ENCODE results near the gene ADGRB3.

Gene ADGRB3

DNA sequence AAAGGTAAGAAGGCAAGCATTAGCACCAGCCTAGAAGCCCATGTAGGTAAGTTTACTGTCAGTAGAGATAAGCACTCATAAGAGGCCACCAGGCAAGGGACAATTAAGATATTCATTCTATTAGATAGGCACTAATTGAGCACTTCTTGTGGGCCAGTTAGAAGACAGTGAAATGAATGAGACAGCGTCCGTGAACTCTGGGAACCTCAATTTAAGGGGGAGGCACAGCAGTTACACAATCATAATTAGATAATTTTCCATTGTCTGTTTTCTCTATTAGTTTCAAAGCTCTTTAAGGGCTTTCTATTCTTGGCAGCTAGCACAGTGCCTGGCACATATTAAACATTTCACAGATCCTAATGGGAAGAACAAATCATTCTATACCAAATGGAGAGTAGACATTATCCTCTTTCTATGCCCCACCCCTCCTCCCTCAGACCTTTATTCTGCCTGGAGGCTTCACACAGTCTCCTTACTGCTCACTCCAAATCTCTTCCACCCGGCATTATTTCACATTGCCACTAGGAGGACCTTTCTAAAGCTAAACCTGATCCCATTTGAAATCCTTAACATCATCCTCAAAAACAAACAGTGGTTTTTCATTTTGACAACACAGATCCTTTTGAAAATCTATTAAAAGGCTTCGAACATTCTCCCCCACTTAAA is 529.6 kb downstream of the ADGRB3 start:
- DNase-seq (ENCODE audit: low read depth in 2 of 2): peak in 1 of 2 donors; percentile 16
- TF ChIP-seq, protein P1, sequence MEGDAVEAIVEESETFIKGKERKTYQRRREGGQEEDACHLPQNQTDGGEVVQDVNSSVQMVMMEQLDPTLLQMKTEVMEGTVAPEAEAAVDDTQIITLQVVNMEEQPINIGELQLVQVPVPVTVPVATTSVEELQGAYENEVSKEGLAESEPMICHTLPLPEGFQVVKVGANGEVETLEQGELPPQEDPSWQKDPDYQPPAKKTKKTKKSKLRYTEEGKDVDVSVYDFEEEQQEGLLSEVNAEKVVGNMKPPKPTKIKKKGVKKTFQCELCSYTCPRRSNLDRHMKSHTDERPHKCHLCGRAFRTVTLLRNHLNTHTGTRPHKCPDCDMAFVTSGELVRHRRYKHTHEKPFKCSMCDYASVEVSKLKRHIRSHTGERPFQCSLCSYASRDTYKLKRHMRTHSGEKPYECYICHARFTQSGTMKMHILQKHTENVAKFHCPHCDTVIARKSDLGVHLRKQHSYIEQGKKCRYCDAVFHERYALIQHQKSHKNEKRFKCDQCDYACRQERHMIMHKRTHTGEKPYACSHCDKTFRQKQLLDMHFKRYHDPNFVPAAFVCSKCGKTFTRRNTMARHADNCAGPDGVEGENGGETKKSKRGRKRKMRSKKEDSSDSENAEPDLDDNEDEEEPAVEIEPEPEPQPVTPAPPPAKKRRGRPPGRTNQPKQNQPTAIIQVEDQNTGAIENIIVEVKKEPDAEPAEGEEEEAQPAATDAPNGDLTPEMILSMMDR (IDR thresholded peaks at IDR 0.05; ENCODE audit: low read depth, low read length): peak; percentile 35
- no peak overlapping the region for H3K4me3 ChIP-seq (replicated peaks in 1 of 2; ENCODE audit: low read depth in 2 of 2, low read length in 2 of 2)

DNA sequence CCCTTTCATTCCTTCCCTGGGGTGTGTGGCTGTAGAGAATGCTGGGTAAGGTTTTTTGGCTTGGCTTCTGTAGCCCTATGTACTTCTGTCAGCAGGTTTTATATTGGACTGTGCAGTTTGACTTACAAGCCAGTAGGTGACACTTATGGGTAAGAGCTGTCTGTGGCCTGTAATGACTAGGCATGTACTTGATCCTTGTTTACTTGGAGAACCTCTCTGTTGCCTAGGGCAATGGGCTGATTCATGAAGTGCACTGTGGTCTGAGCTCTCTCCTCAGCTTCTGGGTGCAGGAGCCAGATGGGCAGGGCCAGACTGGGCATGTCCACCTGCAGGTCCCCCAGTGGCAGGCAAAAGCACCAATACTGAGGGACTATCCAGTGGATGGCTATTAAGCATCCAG is 544.6 kb downstream of the ADGRB3 start:
- H3K4me3 ChIP-seq (replicated peaks in 1 of 2; ENCODE audit: low read depth in 2 of 2, low read length in 2 of 2): no peak overlapping the region
- TF ChIP-seq, protein P1 (IDR thresholded peaks at IDR 0.05; ENCODE audit: low read depth, low read length): no peak
- peak in 1 of 2 donors; percentile 9 for DNase-seq (ENCODE audit: low read depth in 2 of 2)

DNA sequence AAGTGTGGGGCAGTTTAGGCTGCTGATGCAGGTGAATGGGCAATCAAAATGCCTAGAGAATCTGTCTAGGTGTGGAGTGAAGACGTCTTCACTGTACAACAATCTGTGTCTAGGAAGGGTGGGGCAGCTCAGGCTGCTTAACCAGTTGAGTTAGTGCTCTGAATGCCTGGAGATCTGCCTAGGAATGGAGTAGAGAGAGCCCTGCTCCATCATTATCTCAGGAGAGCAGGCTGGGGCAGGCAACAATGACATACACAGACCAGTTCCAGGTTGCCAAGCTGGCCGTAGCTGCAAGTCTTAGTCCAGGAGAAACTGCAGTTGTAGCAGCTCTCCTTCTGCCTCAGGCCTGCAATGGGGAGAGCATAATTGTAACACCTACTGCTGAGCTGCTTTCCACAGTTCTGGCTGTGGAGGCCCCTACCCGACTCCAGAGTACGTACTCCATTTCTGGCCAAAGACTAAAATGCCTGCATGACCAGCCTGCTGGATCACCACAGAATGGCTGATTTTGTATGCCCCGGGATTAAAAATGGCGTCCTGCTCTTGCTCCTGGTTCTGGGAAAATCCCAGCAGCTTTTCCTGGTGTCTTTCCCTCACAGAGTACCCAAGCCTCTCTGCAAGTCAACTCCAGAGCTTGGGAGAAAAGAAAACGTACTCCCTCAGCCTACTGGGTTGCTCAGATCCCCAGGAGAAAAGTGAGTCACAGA is 545.4 kb downstream of the ADGRB3 start:
- no peak overlapping the region for H3K4me3 ChIP-seq (replicated peaks in 1 of 2; ENCODE audit: low read depth in 2 of 2, low read length in 2 of 2)
- DNase-seq (ENCODE audit: low read depth in 2 of 2): peak in 1 of 2 donors; percentile 2
- TF ChIP-seq, protein P1 (IDR thresholded peaks at IDR 0.05; ENCODE audit: low read depth, low read length): no peak

DNA sequence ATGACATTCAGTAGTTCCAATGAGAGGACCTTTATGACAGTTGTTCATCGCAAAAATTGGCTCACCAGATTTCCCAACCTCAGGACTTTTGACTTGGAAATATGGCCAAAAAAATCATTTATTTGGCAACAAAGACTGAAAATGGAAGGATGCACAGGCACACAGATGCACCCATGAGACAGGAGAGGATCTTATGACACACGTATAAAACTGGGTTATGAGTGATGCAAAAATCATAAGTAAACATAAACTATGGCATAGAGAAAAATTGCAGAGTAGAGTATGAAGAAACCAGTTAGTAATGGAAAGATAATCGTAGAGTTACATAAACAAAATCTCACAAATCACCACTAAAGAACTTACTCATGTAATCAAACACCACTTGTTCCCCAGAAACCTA is 546.9 kb downstream of the ADGRB3 start:
- DNase-seq (ENCODE audit: low read depth in 2 of 2): peak in 1 of 2 donors; percentile 3
- TF ChIP-seq, protein P1 (IDR thresholded peaks at IDR 0.05; ENCODE audit: low read depth, low read length): no peak
- H3K4me3 ChIP-seq (replicated peaks in 1 of 2; ENCODE audit: low read depth in 2 of 2, low read length in 2 of 2): no peak overlapping the region

DNA sequence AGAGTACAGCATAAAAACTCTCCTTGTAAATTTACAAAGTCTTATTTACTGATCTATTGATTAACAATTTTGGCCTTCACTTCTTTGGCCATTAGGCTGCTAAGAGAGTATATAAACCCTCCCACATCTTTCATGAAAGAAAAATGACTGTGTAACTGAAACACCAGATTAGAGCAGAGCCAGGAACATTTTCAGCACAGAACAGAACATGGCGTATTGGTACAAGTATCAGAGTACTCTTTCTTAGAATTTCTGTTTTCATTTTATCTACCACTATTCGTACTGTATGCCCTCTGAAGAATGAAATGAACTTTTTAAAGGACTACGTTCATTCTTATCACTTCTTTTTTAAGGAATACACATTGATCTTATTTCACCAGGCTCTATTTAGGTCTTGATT is 550.2 kb downstream of the ADGRB3 start:
- H3K4me3 ChIP-seq (replicated peaks in 1 of 2; ENCODE audit: low read depth in 2 of 2, low read length in 2 of 2): no peak overlapping the region
- TF ChIP-seq, protein P1 (IDR thresholded peaks at IDR 0.05; ENCODE audit: low read depth, low read length): no peak
- no peak for DNase-seq (ENCODE audit: low read depth in 2 of 2)

DNA sequence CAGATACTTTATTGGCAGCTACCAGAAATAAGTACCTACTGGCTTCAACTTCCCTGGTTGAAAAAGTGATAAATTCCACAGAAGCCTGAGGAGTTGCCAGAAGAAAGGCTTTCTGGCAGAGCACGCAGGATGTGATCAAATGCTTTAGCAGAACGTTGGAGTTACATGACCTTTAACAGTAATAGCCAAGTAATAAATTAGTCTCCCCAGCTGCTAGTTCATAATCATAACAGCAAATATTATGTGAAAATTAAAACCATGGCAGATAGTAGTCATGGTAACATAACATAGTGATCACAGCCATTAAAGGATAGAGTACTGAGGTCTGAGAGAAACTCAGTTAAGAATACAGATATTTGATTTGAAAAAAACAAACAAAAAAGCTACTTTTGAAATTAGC is 567.7 kb downstream of the ADGRB3 start:
- DNase-seq (ENCODE audit: low read depth in 2 of 2): no peak
- TF ChIP-seq, protein P1 (IDR thresholded peaks at IDR 0.05; ENCODE audit: low read depth, low read length): no peak

More for the DNA sequence above, 567.7 kb downstream of the ADGRB3 start:
- H3K4me3 ChIP-seq (replicated peaks in 1 of 2; ENCODE audit: low read depth in 2 of 2, low read length in 2 of 2): no peak overlapping the region
